ENCODE data around the gene SLC25A34. TPM values are rescaled to one million over a fixed set of nuclear protein-coding genes. Genes with fewer than 3 reads are reported as not detected.

The SLC25A34 gene
- total RNA-seq, 2 experiments from 2014 or later: 1.9 to 2.8 TPM

DNA sequence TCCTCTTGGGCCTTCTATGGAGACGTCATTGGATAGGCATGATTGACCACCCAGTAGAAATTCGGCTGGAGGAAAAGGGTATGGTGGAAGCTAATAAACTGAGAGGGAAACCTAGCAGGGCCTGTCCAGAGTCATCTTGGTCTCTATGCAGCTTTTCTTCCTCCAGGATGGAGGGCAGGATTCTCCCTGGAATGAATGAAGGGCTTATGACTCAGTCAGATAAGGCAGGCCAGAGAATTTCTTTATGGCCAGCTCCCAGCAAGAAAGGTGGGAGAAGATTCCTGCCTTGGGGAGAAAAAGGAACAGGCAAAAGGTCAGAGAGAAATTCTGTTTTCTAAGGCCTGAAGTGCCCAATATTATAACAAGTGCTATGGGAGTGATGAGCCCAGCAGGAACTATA, 39.6 kb downstream of the SLC25A34 start:
- Histone ChIP-seq H3K36me3 (ENCODE audit: insufficient read depth, low read length) (no peaks in the 10 kb centered on the region), H3K9me3 (ENCODE audit: control insufficient read depth in 1 of 2, insufficient read depth in 1 of 2, low read length in 2 of 2) (no peaks in the 10 kb centered on the region), H3K27ac (ENCODE audit: low read depth in 1 of 2, low read length in 2 of 2) (no peak overlapping the region), H3K27me3 (ENCODE audit: control insufficient read depth in 1 of 2, insufficient read depth in 2 of 2, low read length in 2 of 2) (peaks cover 0 to 8% of the 10 kb centered on the region in 2 experiments), H3K4me3 (ENCODE audit: low read length) (no peak overlapping the region), H3K4me1 (ENCODE audit: insufficient read depth, low read length) (no peaks in the 10 kb centered on the region)
- H3K4me3 Mint-ChIP-seq: no peak overlapping the region
- H3K36me3 Mint-ChIP-seq (ENCODE audit: low read depth): no peaks in the 10 kb centered on the region
- ChIA-PET CTCF (interaction anchor here (1.1 kb wide), 1 partner anchor 16 kb away, joined by 4 read pairs; no protein-coding TSS in a partner anchor), POLR2A (no interaction called here)
- H3K9me3 Mint-ChIP-seq: no peaks in the 10 kb centered on the region
- TF ChIP-seq, protein P1, sequence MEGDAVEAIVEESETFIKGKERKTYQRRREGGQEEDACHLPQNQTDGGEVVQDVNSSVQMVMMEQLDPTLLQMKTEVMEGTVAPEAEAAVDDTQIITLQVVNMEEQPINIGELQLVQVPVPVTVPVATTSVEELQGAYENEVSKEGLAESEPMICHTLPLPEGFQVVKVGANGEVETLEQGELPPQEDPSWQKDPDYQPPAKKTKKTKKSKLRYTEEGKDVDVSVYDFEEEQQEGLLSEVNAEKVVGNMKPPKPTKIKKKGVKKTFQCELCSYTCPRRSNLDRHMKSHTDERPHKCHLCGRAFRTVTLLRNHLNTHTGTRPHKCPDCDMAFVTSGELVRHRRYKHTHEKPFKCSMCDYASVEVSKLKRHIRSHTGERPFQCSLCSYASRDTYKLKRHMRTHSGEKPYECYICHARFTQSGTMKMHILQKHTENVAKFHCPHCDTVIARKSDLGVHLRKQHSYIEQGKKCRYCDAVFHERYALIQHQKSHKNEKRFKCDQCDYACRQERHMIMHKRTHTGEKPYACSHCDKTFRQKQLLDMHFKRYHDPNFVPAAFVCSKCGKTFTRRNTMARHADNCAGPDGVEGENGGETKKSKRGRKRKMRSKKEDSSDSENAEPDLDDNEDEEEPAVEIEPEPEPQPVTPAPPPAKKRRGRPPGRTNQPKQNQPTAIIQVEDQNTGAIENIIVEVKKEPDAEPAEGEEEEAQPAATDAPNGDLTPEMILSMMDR (IDR thresholded peaks at IDR 0.05): no peak
- no peak for ATAC-seq (ENCODE audit: poor library complexity)
- H3K4me1 Mint-ChIP-seq (ENCODE audit: low read depth): no peaks in the 10 kb centered on the region
- H3K27ac Mint-ChIP-seq: no peak overlapping the region
- no peak for DNase-seq
- intact Hi-C loops (cut with DNase I, micrococcal nuclease): no loop called here
- no peaks in the 10 kb centered on the region for H3K27me3 Mint-ChIP-seq

- no peak for DNase-seq
- H3K4me1 ChIP-seq (ENCODE audit: insufficient read depth, low read length): no peaks in the 10 kb centered on the region
- Mint-ChIP-seq H3K4me3 (no peak overlapping the region), H3K9me3 (no peaks in the 10 kb centered on the region), H3K27ac (no peak overlapping the region), H3K4me1 (ENCODE audit: low read depth) (no peaks in the 10 kb centered on the region), H3K27me3 (no peaks in the 10 kb centered on the region), H3K36me3 (ENCODE audit: low read depth) (no peaks in the 10 kb centered on the region)
- H3K4me3 ChIP-seq (ENCODE audit: low read length): no peak overlapping the region
- TF ChIP-seq, protein P1 (IDR thresholded peaks at IDR 0.05): no peak
- H3K27ac ChIP-seq (ENCODE audit: low read depth in 1 of 2, low read length in 2 of 2): no peak overlapping the region
- H3K36me3 ChIP-seq (ENCODE audit: insufficient read depth, low read length): no peaks in the 10 kb centered on the region
- CTCF ChIA-PET: no interaction called here
- H3K27me3 ChIP-seq (ENCODE audit: control insufficient read depth in 1 of 2, insufficient read depth in 2 of 2, low read length in 2 of 2): no peaks in the 10 kb centered on the region
- POLR2A ChIA-PET: no interaction called here
- intact Hi-C loops (cut with DNase I, micrococcal nuclease): no loop called here
- no peaks in the 10 kb centered on the region for H3K9me3 ChIP-seq (ENCODE audit: control insufficient read depth in 1 of 2, insufficient read depth in 1 of 2, low read length in 2 of 2)
- ATAC-seq (ENCODE audit: poor library complexity): no peak
Observed at GRCh38 chr1:15777909-15778707, 42.0 kb downstream of the SLC25A34 start.

- H3K27me3 Mint-ChIP-seq: peaks cover 2% of the 10 kb centered on the region
- TF ChIP-seq, protein P1 (IDR thresholded peaks at IDR 0.05): no peak
- Histone ChIP-seq H3K4me1 (ENCODE audit: insufficient read depth, low read length) (no peaks in the 10 kb centered on the region), H3K4me3 (ENCODE audit: low read length) (no peak overlapping the region), H3K36me3 (ENCODE audit: insufficient read depth, low read length) (no peaks in the 10 kb centered on the region), H3K27ac (ENCODE audit: low read depth in 1 of 2, low read length in 2 of 2) (no peak overlapping the region), H3K9me3 (ENCODE audit: control insufficient read depth in 1 of 2, insufficient read depth in 1 of 2, low read length in 2 of 2) (no peaks in the 10 kb centered on the region), H3K27me3 (ENCODE audit: control insufficient read depth in 1 of 2, insufficient read depth in 2 of 2, low read length in 2 of 2) (peaks cover 0 to 7% of the 10 kb centered on the region in 2 experiments)
- POLR2A ChIA-PET: no interaction called here
- no peaks in the 10 kb centered on the region for H3K9me3 Mint-ChIP-seq
- H3K36me3 Mint-ChIP-seq (ENCODE audit: low read depth): no peaks in the 10 kb centered on the region
- H3K4me1 Mint-ChIP-seq (ENCODE audit: low read depth): no peaks in the 10 kb centered on the region
- no peak overlapping the region for H3K27ac Mint-ChIP-seq
- CTCF ChIA-PET: no interaction called here
- ATAC-seq (ENCODE audit: poor library complexity) (no peak), DNase-seq (no peak)
- no peak overlapping the region for H3K4me3 Mint-ChIP-seq
- intact Hi-C loops (cut with DNase I, micrococcal nuclease): no loop called here
Observed at GRCh38 chr1:15785683-15786082, 49.6 kb downstream of the SLC25A34 start.

Measured in CD4-positive, alpha-beta T cell (primary cell).